Right cardiac atrium (tissue), 5 donors: ENCODE measurements around the gene WLS. TPM values are rescaled to one million over a fixed set of nuclear protein-coding genes. Genes with fewer than 3 reads are reported as not detected.
A peak's percentile ranks its signal among the peaks of the same experiment; 100 is the strongest.

ENCODE experiments used
- ATAC-seq, 2 donors: fragments of 200-7000 bp; cut with Tn5 transposase; one replicate each; pipeline versions ENCODE4 v1.8.0 to v1.9.1; 2020; ENCODE audit warnings: moderate library complexity in 2 of 2, mild to moderate bottlenecking in 1 of 2
- DNase-seq, 3 donors: peaks; one replicate each; pipeline ENCODE4 v3.0.0-alpha.2; 2020
- H3K27ac ChIP-seq: one replicate; pipeline ENCODE4 v1.5.1; 2013; ENCODE audit warnings: mild to moderate bottlenecking, low read length, control low read depth, moderate library complexity
- H3K27me3 ChIP-seq: one replicate; pipeline ENCODE4 v1.6.1; 2013; ENCODE audit not compliant: control insufficient read depth, insufficient read depth
- H3K4me1 ChIP-seq: one replicate; pipeline ENCODE4 v1.6.1; 2013; ENCODE audit warnings: low read length; ENCODE audit not compliant: control insufficient read depth, insufficient read depth
- H3K4me3 ChIP-seq: one replicate; pipeline ENCODE4 v1.5.1; 2013; ENCODE audit warnings: low read length, control low read depth
- H3K9me3 ChIP-seq: one replicate; pipeline ENCODE4 v1.6.1; 2013; ENCODE audit warnings: low read length; ENCODE audit not compliant: control insufficient read depth
- WGBS: extraction: QIAGEN DNeasy Blood & Tissue Kit; methylation state at CpG from one replicate; pipeline ENCODE4 v1.1.7; 2013; 5-methylcytosine and 5-hydroxymethylcytosine counted together
- intact Hi-C, 4 donors: fragments of 100-400 bp; cut with DNase I; formaldehyde crosslinking; loops; one replicate each; pipeline versions ENCODE4 v1.11.0 to v1.14.0; 2022 to 2023
- polyA plus RNA-seq: library from polyadenylated mRNA; stranded (reverse); fragments of 200-250 nt; gene quantifications from one replicate; pipeline ENCODE4 v1.2.3, GENCODE V29; 2013
- total RNA-seq, 4 donors: library from RNA; stranded (reverse); fragmentation: NEBNext Ultra II Directional; extraction: Animal tissue kit (Norgen Biotek cat#: 25700); gene quantifications; one replicate each; pipeline ENCODE4 v1.2.1, GENCODE V29; 2021
- donor health status: healthy with polysubstance abuse.
- donor health status: DM: no; HTN: yes; CAD: no.
- donor health status: DM: no; HTN: no; CAD: no.
- donor health status: DM: no; HTN: yes; CAD: no; lungs with severe emphysema.
- donor health status: DM: yes; HTN: yes; CAD: no.

Gene WLS
- total and polyA plus RNA-seq, 5 donors, result 50.9 to 102 (median 101) TPM

GRCh38 chr1:68213843-68214242 lies 18.5 kb downstream of the WLS start:
- H3K9me3 ChIP-seq, result no peaks in the 10 kb centered on the region
- DNase-seq, result peak; percentile 73 to 84 (median 81)
- ATAC-seq, result peak; percentile 65 to 77
- no peak overlapping the region for H3K4me3 ChIP-seq
- H3K27me3 ChIP-seq, result no peaks in the 10 kb centered on the region
- intact Hi-C loops, result loop anchor here in 1 of 4 donors (10.0 kb wide), 1 partner anchor 69 kb away; no protein-coding TSS in a partner anchor
- peaks cover 8% of the 10 kb centered on the region for H3K4me1 ChIP-seq
- WGBS, result 41% methylated on average over 5 of the region's 5 CpGs
- peak overlapping the region; percentile 39 for H3K27ac ChIP-seq

GRCh38 chr1:68211761-68212380 lies 20.5 kb downstream of the WLS start:
- intact Hi-C loops, result loop anchor here in 1 of 4 donors (10.0 kb wide), 1 partner anchor 67 kb away; no protein-coding TSS in a partner anchor
- Histone ChIP-seq H3K27ac (no peak overlapping the region), H3K4me3 (no peak overlapping the region), H3K4me1 (peaks cover 8% of the 10 kb centered on the region), H3K9me3 (no peaks in the 10 kb centered on the region), H3K27me3 (no peaks in the 10 kb centered on the region)
- ATAC-seq, result no peak
- WGBS, result 83% methylated on average over 6 of the region's 6 CpGs
- no peak for DNase-seq

GRCh38 chr1:68210829-68211228 lies 21.5 kb downstream of the WLS start:
- H3K9me3 ChIP-seq, result no peaks in the 10 kb centered on the region
- no peaks in the 10 kb centered on the region for H3K27me3 ChIP-seq
- DNase-seq, result no peak
- H3K4me1 ChIP-seq, result peaks cover 10% of the 10 kb centered on the region
- ATAC-seq, result no peak
- H3K27ac ChIP-seq, result no peak overlapping the region
- intact Hi-C loops, result loop anchor here in 1 of 4 donors (10.0 kb wide), 1 partner anchor 66 kb away; no protein-coding TSS in a partner anchor
- no peak overlapping the region for H3K4me3 ChIP-seq
- 85% methylated on average over 2 of the region's 2 CpGs for WGBS

- intact Hi-C loops, result loop anchor here in 1 of 4 donors (10.0 kb wide), 1 partner anchor 65 kb away; no protein-coding TSS in a partner anchor
- ATAC-seq (no peak), DNase-seq (no peak)
- Histone ChIP-seq H3K4me1 (peaks cover 10% of the 10 kb centered on the region), H3K27me3 (no peaks in the 10 kb centered on the region), H3K9me3 (no peaks in the 10 kb centered on the region), H3K27ac (no peak overlapping the region), H3K4me3 (no peak overlapping the region)
These were observed 22.3 kb downstream of the WLS start for GRCh38 chr1:68210027-68210426.

GRCh38 chr1:68206848-68207689 lies 25.3 kb downstream of the WLS start:
- intact Hi-C loops, result no loop called here
- WGBS, result 23% methylated on average over 3 of the region's 3 CpGs
- H3K27me3 ChIP-seq, result no peaks in the 10 kb centered on the region
- H3K4me1 ChIP-seq, result peaks cover 8% of the 10 kb centered on the region
- no peak overlapping the region for H3K4me3 ChIP-seq
- DNase-seq (no peak), ATAC-seq (no peak)
- H3K9me3 ChIP-seq, result no peaks in the 10 kb centered on the region
- no peak overlapping the region for H3K27ac ChIP-seq

- intact Hi-C loops, result no loop called here
- Histone ChIP-seq H3K9me3 (no peaks in the 10 kb centered on the region), H3K4me3 (no peak overlapping the region), H3K27ac (no peak overlapping the region), H3K4me1 (peaks cover 8% of the 10 kb centered on the region), H3K27me3 (no peaks in the 10 kb centered on the region)
- 92% methylated on average over 3 of the region's 3 CpGs for WGBS
- DNase-seq, result no peak
- ATAC-seq, result no peak
These were observed 26.4 kb downstream of the WLS start for GRCh38 chr1:68205794-68206358.

- DNase-seq, result peak in 2 of 3 donors; percentile 16 to 39
- Histone ChIP-seq H3K4me1 (peaks cover 8% of the 10 kb centered on the region), H3K27ac (no peak overlapping the region), H3K27me3 (no peaks in the 10 kb centered on the region), H3K9me3 (no peaks in the 10 kb centered on the region), H3K4me3 (no peak overlapping the region)
- intact Hi-C loops, result no loop called here
- peak in 1 of 2 donors; percentile 60 for ATAC-seq
- 45% methylated on average over 4 of the region's 4 CpGs for WGBS
These were observed 27.2 kb downstream of the WLS start for GRCh38 chr1:68204977-68205630.

GRCh38 chr1:68202239-68202832 lies 30.0 kb downstream of the WLS start:
- 66% methylated on average over 5 of the region's 5 CpGs for WGBS
- Histone ChIP-seq H3K27me3 (no peaks in the 10 kb centered on the region), H3K4me3 (no peak overlapping the region), H3K4me1 (peaks cover 8% of the 10 kb centered on the region), H3K9me3 (no peaks in the 10 kb centered on the region), H3K27ac (no peak overlapping the region)
- DNase-seq (no peak), ATAC-seq (peak in 1 of 2 donors; percentile 22)
- intact Hi-C loops, result no loop called here

- DNase-seq (peak in 2 of 3 donors; percentile 50 to 64), ATAC-seq (peak in 1 of 2 donors; percentile 32)
- Histone ChIP-seq H3K4me1 (peaks cover 8% of the 10 kb centered on the region), H3K9me3 (no peaks in the 10 kb centered on the region), H3K4me3 (no peak overlapping the region), H3K27me3 (no peaks in the 10 kb centered on the region), H3K27ac (peak overlapping the region; percentile 58)
- intact Hi-C loops, result no loop called here
- WGBS, result 49% methylated on average over 7 of the region's 7 CpGs
These were observed 30.6 kb downstream of the WLS start for GRCh38 chr1:68201546-68202238.

GRCh38 chr1:68199603-68200002 lies 32.7 kb downstream of the WLS start:
- WGBS, result 95% methylated on average over 2 of the region's 2 CpGs
- no peak overlapping the region for H3K27ac ChIP-seq
- DNase-seq, result no peak
- H3K9me3 ChIP-seq, result no peaks in the 10 kb centered on the region
- H3K27me3 ChIP-seq, result no peaks in the 10 kb centered on the region
- no peak overlapping the region for H3K4me3 ChIP-seq
- H3K4me1 ChIP-seq, result peaks cover 7% of the 10 kb centered on the region
- intact Hi-C loops, result no loop called here
- no peak for ATAC-seq
